Cardiac muscle cell (in vitro differentiated cells and primary cell): ENCODE measurements around the gene PITX1. TPM values are rescaled to one million over a fixed set of nuclear protein-coding genes. Genes with fewer than 3 reads are reported as not detected.

Experiments
- DNase-seq, 2 donors: peaks; one replicate each; pipeline versions ENCODE4 v3.0.0 to v3.0.0-alpha.2; 2010 to 2017; ENCODE audit warnings: low read depth in 1 of 2, low spot score in 1 of 2
- H3K27ac ChIP-seq: fragments of 200-600 bp; sonication (generic); 2 replicates; pipeline ENCODE4 v1.5.1; 2016
- H3K27me3 ChIP-seq: fragments of 200-600 bp; sonication (generic); 2 replicates; pipeline ENCODE4 v1.6.0; 2016; ENCODE audit warnings: control low read depth
- H3K36me3 ChIP-seq: fragments of 200-600 bp; sonication (generic); 2 replicates; pipeline ENCODE4 v1.5.1; 2016; ENCODE audit warnings: control low read depth
- H3K4me1 ChIP-seq: fragments of 200-600 bp; sonication (generic); 2 replicates; pipeline ENCODE4 v1.8.1; 2017; ENCODE audit warnings: low read depth, mild to moderate bottlenecking, mixed run types
- H3K4me3 ChIP-seq: fragments of 200-600 bp; sonication (generic); 2 replicates; pipeline ENCODE4 v1.5.1; 2016; ENCODE audit warnings: mild to moderate bottlenecking
- H3K9me3 ChIP-seq: fragments of 200-600 bp; sonication (generic); 2 replicates; pipeline ENCODE4 v1.5.1; 2017; ENCODE audit warnings: low read depth, mild to moderate bottlenecking, control low read depth
- polyA plus RNA-seq: library from polyadenylated mRNA; unstranded; fragments of >200 nt; fragmentation: Nextera tagmentation; extraction: Ambion mirVana; gene quantifications from 2 replicates; pipeline ENCODE4 v1.2.1, GENCODE V29; 2016
- total RNA-seq: library from RNA; depleted of rRNA; stranded (reverse); fragments of >200 nt; gene quantifications from 2 replicates; pipeline ENCODE4 v1.2.3, GENCODE V29; 2016
- TF ChIP-seq, protein P1 (sequence below): IDR thresholded peaks from 2 replicates; pipeline ENCODE4 v1.5.1; 2012; ENCODE audit warnings: low read depth, mild to moderate bottlenecking, low read length

The PITX1 gene
- total and polyA plus RNA-seq, 2 experiments from 2014 or later, result 0.35 TPM; not detected in 1

DNA sequence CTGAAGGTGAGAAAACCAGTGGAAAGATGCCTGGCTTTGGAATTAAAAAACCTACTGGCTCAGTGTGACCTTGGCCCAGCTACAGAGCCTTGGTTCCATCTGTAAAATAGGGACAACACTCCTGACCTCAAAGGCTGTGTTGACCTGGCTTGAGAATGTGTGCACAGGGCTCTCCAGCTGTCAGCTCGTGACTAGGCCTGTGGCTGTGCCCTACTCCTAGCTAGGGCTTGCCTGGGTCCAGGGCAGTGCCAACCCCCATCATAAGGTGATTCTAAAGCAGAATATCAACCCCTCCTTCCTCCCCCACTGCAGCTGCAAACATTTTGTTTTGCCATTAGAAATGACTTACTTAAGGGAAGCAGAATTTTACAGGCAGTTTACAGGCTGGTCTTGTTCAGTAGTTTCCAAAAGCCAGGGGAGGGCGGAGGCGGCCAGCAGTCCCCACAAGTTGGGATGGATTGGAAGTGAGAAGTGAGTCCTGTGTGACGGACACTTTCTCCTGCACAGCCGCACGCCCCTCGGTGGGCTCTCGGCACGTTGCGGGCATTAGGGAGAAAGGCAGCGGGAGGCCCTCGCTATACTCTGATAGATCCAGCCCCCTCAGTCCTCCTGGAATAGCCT lies 7.3 kb downstream of the PITX1 start:
- H3K4me1 ChIP-seq, result no peaks in the 10 kb centered on the region
- no peak overlapping the region for H3K27ac ChIP-seq
- DNase-seq, result no peak
- no peaks in the 10 kb centered on the region for H3K36me3 ChIP-seq
- peaks cover 100% of the 10 kb centered on the region for H3K27me3 ChIP-seq
- TF ChIP-seq, protein P1, sequence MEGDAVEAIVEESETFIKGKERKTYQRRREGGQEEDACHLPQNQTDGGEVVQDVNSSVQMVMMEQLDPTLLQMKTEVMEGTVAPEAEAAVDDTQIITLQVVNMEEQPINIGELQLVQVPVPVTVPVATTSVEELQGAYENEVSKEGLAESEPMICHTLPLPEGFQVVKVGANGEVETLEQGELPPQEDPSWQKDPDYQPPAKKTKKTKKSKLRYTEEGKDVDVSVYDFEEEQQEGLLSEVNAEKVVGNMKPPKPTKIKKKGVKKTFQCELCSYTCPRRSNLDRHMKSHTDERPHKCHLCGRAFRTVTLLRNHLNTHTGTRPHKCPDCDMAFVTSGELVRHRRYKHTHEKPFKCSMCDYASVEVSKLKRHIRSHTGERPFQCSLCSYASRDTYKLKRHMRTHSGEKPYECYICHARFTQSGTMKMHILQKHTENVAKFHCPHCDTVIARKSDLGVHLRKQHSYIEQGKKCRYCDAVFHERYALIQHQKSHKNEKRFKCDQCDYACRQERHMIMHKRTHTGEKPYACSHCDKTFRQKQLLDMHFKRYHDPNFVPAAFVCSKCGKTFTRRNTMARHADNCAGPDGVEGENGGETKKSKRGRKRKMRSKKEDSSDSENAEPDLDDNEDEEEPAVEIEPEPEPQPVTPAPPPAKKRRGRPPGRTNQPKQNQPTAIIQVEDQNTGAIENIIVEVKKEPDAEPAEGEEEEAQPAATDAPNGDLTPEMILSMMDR, result no peak
- H3K4me3 ChIP-seq, result no peak overlapping the region
- H3K9me3 ChIP-seq, result no peaks in the 10 kb centered on the region

DNA sequence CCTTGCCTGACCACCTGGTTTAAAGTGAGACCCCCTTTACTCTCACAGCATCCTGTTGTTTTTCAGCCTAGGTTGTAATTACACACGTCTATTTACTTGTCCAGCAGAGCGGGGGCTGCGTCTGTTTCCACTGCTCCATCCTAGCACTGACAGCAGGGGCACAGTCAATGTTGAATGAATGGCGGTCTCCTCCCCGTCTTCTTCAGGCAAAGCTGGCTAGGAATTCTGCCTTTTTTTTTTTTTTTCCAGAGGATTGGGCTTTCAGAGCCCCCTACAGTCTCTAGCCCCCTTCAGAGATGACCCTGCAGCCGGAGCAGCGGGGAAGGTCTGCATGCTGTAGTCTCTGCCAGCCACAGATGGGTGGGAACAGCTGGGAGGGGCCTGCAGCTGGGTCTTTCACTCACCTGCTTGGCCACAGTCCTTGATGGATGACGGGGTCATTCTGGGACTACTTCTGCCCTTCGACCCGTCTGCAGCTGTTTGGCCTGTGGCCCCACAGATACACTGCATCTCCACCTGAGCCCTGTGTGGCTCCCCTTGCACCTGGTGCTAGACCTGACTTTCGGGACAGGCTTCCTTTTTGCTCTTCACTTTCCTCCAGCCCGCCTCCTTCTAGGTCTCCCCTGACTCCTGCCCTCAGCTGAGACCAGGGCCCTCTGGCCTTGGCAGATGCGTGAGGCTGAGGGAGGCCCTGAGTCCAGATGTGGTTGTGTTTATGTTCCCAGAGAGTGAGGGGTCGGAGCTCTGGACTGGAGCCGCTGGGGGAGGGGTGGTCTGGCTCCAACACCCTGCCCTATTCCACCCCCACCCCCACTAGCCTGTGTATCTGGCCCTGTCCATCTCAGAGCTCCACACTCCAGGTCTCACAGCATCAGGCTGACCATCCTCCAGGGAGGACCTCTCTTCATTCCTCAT lies 8.0 kb downstream of the PITX1 start:
- no peak for DNase-seq
- no peaks in the 10 kb centered on the region for H3K9me3 ChIP-seq
- H3K36me3 ChIP-seq, result no peaks in the 10 kb centered on the region
- no peaks in the 10 kb centered on the region for H3K4me1 ChIP-seq
- TF ChIP-seq, protein P1, result no peak
- no peak overlapping the region for H3K4me3 ChIP-seq
- H3K27me3 ChIP-seq, result peaks cover 100% of the 10 kb centered on the region
- no peak overlapping the region for H3K27ac ChIP-seq

DNA sequence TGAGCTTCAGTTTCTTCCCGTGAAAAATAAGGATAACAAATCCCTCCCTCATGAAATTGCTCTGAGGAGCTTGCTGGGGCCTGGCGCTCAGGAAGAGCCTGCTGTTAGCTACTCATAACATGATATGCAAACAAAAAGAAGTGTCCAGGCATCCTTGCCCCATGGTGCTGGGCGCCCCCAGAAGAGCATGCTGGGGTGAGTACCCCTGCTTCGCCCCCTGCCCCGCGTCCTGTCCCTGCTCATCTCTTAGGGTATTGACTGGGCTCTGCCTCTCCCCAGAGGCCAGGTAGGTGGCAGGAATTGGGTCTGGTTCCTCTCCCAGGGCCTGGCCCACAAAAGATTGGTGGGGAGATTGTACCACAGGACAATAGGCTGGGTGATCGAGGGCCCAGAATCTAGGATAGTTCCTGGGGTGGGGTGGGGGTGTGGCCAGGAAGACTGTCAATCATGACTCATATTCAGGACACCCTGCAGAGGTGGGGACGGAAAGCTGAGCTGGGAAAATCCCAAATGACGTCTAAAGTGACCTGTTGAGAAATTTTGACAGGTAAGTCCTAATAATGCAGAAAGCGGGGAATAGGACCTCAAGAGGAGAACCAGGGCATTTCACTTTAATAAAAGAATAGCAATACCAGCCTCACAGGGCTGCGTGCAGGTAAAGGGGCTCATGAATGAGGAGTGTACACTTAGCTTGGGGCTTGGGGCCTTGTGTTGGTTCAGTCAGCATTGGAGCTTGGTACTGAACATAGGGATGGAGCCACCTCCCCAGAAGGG lies 8.9 kb downstream of the PITX1 start:
- Histone ChIP-seq H3K27me3 (peaks cover 100% of the 10 kb centered on the region), H3K9me3 (no peaks in the 10 kb centered on the region), H3K27ac (no peak overlapping the region), H3K4me1 (no peaks in the 10 kb centered on the region), H3K36me3 (no peaks in the 10 kb centered on the region), H3K4me3 (no peak overlapping the region)
- TF ChIP-seq, protein P1, result no peak
- no peak for DNase-seq

DNA sequence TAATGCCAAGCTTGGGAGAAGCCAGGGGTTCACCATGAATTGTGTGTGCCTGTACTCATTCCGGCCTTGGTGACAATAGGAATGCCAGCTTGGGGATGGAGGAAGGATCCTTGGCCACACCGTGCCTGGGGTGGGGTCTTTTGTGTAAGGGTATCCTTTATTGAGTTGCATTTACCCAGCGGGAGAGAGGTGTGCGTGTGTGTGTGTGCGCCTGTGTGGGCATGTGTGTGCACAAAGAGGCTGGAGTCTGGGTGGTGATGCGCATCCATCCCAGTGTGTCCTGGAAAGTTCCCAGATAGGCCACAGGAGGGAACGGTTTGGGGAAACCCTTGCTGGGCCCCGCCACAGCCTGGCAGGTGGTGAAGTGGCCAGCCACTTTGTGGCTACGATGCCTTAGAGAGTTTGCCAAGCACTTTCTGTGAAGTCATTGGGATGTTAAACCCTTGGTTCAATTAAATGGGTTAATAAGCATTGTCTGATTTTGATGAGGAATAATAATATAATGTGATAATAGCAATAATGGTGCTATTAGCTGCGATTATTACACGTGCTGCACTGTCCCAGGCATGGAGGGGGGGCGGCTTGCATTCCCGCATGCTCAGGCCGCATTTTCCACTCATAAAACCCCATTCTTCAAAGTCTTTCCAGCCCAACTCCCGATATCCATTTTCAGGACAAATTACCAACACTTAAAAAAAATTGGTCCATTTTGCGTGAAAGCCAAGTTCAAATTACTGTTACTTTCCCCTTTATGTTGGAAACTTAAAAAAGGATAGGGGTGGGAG lies 13.7 kb downstream of the PITX1 start:
- Histone ChIP-seq H3K4me3 (no peak overlapping the region), H3K27ac (no peak overlapping the region), H3K27me3 (peaks cover 83% of the 10 kb centered on the region), H3K36me3 (no peaks in the 10 kb centered on the region), H3K4me1 (no peaks in the 10 kb centered on the region), H3K9me3 (no peaks in the 10 kb centered on the region)
- TF ChIP-seq, protein P1, result no peak
- DNase-seq, result no peak

DNA sequence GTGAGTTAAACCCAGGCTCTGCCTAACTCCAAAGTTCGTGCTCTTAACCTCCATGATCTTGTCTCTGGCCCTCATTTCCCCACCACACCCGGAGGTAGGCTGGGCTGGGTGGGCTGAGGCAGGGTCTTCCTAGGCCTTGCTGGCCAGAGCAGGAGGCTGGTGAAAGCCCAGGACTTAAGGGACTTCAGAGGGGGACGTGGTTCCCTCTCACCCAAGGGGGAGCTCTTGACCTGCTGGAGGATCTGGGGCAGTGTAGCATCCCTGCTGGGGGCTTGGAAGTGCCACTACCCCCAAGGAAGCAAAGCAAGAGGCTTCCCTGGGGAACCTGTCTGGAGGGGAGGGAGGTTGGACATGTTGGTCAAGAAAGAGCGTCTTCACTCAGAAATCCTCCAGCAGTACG lies 14.7 kb downstream of the PITX1 start:
- no peak overlapping the region for H3K27ac ChIP-seq
- peaks cover 82% of the 10 kb centered on the region for H3K27me3 ChIP-seq
- TF ChIP-seq, protein P1, result no peak
- H3K9me3 ChIP-seq, result no peaks in the 10 kb centered on the region
- no peaks in the 10 kb centered on the region for H3K4me1 ChIP-seq
- H3K4me3 ChIP-seq, result no peak overlapping the region
- no peaks in the 10 kb centered on the region for H3K36me3 ChIP-seq
- no peak for DNase-seq
